Fibroblast of peridontal ligament (primary cell): ENCODE results near the gene CD36.
A peak's percentile ranks its signal among the peaks of the same experiment; 100 is the strongest.

Experiments
- DNase-seq: peaks from one replicate; pipeline ENCODE4 v3.0.0-alpha.2; 2010; ENCODE audit errors: extremely low read depth

Gene CD36

DNA sequence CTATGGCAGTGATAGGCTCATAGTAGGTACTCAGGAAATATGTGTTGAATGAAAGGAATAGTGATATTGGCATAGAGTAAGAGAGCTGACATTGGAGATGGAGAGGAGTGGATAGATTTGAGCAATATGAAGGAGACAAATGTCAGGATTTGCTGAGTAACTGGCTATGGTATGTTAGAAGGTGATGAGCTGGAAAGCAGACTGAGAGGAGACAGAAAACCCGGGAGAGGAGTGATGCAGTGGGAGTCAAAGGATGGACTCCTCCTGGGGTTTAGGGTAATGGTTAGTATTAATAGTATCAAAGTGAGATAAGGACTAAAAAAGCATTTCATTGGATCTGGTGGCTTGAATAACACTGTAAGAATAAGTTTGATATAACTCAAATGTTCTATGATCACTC is 64.8 kb downstream of the CD36 start:
- DNase-seq, result no peak

DNA sequence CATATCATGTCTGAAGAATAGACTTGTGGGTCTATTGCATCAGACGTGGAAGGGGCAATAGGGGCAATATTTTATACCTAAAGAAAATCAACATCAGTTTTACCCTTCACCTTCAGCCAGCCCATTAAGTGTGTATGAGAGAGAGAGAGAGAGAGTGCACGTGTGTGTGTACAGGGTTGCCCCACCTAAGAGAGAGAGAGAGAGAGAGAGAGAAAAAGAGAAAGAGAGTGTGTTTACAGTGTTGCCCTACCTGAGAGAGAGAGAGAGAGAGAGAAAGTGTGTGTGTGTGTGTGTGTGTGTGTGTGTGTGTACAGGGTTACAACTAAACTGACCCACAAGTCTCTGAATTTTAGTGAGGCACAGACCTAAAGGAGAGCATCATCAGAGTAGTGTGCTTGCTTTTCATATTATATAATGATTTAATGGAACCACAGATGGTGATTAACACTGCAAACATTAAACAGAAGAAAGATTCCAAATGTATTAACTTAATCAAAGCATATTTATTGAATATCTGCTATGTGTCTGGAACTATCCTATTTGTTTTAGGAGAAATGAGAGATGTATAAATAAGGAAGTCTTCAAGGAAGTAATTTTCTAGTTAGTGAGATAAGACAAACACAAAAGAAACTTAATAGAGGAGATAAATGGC is 66.8 kb downstream of the CD36 start:
- no peak for DNase-seq

DNA sequence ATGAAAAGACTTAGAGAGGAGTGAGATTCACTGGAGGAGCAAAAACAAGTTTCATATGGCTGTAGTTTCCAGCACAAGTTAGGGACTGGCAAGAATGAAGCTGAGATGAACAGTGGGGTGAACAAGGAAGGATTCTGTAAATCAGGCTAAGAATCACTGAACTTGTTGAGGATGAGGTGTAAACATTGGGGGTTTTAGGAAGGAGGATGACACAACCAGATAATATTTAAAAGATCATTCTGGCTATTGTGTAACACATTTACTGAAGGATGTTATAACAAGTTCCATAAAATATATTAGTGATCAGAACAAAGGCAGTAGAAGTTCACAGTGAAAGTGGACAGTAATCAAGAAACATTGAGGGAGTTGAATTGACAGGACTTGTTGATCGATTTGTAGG is 68.9 kb downstream of the CD36 start:
- peak; percentile 33 for DNase-seq

DNA sequence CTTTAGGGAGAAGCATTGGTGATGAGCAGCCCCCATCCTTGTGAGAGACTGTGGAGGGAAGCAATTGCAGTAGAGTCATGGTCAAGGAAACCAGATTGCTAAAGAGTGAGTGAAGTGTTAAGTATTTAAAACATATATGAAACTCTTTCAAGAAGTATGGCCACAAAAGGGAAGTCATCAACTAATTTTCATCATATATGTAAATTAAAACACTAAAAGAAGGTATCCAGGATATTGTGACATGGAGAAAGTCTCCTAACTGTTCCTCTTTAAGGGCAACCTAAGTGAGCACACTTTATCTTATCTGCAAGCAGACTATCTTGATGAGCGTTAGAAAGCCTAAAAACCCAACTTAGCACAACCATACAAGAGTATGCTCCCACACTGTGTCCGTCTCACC is 69.7 kb downstream of the CD36 start:
- no peak for DNase-seq

DNA sequence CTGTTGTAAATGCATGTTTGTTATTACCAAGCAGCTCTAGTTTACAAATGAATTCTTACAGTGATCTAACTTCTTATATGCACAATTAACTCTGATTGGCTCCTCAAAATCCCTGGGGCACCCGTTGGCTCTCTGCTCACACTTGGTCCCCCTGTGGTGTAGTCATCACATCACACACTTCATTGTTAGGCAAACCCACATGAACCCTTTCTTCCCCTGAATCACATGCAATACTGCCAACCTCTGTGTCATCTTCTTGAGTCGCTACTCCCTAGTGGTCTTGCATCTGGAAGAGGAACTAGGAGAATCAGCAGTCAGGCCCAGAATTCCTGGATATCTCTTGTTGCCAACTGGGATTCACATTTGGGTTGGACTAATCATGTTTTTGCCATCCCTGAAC is 73.1 kb downstream of the CD36 start:
- peak; percentile 86 for DNase-seq

DNA sequence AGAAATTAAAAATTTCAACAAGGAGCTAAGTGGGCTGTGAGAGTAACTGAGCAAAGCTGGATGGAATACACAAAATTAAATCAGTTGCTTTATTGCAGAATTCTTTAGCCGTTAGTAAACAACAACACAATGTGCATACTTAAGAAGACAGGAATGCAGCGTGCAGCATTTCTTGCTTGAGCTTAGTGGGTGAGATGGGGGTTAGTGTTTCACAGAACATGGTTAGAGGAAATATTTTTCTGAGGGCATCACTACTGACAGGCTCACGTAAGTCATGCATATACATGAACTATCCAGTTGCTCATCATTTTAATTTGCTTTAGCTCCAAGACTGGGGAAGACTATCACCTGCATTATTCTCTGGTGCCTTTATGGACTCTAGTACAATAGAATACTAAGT is 80.8 kb downstream of the CD36 start:
- peak; percentile 47 for DNase-seq

DNA sequence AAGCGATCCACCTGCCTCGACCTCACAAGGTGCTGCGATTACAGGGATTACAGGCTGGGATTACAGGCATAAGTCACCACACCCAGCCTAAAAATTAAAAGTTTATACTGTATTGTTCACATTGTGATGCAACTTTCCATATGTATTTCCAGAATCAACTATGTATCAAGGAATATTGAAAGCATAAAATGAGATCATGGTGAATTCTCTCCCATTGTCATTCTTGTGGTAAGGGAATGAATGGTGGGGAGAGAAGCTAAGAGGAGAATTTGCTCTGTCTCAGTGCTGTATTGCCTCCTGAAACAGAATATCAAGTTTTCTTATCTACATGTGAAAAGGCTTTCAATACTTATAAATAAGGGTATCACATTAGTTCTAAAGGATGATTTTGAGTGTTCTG is 81.7 kb downstream of the CD36 start:
- peak; percentile 42 for DNase-seq

DNA sequence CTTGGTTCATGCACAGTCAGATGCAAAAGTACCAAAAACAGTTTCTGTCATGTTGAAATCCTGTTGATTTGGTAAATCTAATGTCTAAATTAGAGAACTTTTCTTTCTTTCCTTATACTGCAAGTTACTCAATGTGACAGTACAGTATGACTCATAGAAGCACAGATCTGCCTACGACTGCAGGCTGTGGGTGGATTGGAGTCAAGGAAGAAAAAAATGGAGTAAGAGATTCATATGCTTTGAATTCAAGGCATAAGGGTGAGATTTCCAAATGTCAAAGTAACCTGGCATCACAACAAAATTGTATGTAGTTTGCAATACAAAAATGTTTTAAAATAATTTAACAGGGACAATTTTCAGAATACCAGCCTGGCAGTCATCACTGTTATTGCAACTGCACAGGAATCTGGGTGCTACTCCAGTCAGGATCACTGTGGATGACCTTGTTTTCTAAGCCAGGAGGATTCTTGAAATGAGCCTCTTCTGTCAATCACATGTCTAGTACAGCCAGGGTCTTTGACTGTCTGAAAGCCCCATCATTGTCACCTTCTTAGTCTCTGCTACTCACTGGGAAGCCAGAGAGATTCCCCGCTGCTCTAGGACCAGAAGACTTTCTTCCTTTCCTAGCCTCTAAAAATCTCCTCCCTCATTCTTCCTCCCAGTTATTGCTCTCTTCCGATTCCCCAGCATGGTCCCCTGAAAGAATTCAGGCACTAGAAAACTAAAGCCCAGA is 83.6 kb downstream of the CD36 start:
- peak; percentile 93 for DNase-seq

DNA sequence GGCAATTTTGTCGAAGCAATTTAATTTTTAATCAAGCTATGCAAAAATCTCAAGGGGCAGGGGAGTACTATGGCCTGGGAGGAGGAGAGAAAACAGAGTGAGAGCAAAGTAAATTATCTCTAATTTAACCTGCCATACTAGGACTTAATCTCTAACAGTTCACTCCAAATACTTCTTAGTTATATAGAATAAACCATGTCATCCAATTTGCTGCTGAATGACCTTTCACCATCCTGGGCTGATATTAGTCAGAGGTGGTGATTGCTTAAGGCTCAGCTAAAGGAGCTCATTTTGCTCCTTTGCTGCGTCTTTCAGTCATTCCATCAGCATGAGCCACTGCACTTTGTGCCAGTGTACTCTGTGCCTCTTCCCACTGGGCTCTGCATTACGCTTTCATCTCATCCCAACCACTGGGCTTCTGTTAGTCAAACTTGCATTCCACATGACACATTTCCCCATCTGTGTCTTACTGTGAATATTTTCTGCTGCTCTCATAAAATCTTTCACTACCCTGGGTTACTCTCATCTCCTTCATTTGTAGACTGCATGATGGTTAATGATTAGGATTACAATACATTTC is 84.3 kb downstream of the CD36 start:
- DNase-seq, result peak; percentile 100

DNA sequence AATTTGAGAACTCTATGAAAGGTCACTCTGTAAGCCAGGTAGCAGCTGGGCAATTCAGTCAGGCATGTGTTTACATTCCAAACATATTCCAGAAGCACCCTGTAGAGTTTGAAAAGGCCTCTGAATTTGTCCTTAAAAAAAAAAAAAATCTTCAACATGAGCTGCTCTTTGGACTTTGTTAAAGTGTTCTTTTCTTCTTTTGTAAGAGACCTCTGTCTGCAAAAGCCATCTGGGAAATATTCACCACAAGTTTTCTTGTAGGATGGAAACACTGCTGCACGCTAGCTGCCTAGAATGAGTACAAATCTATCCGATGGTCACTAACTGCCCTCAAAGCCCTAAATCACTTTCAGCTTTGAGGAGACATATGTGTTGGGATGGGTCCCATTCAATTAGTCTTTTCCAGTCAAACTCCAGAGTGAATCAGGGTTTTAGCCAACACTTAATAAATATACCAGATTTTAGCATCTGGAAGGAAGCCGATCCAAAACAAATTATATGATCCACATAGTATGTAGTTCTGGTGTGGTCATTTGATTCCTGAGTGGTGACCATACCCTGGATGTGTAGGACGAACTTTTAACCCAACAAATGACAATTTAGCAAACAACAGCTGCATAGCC is 85.9 kb downstream of the CD36 start:
- peak; percentile 62 for DNase-seq

DNA sequence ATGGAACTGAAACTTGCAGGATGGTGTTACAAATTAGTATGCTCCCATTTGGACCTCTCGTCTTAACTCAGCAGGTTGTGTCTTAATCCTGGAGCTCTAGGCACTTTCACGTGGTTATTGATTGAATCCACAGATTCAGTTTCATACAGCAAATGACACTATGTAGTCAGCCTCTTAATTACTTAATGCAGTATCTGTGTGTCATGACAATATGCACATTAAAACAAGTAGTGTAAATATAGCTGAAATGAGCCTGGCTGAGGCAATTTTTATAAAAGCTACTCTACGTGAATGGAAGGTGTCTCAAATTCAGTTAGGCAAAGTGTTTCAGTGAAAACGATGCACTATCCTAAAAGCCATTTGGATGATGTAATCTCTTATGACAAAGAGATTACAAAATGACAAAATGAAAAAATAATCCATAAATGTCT is 86.8 kb downstream of the CD36 start:
- no peak for DNase-seq
